ENCODE measurements around the gene GTPBP1.

The GTPBP1 gene

GRCh38 chr22:38704654-38705234 lies 1.0 kb upstream of the GTPBP1 start:
- no peak for DNase-seq (ENCODE audit: low read depth)

GRCh38 chr22:38706101-38706900 lies 557 bp downstream of the GTPBP1 start:
- peak; percentile 15 for DNase-seq (ENCODE audit: low read depth)

DNA sequence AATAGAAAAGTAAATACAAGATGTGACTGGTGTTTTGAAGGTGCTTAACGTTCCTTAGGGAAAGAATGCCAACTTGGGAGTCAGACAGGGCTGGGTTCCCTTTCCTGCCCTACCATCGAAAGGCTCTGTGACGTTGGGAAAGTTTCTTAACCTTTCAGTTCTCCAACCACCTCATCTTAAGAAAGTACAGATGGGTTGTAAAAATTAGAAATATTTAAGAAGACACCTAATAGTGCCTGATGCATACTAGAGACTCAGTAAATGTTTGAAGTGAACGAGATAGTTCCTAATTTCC lies 1.1 kb downstream of the GTPBP1 start:
- DNase-seq (ENCODE audit: low read depth): no peak

DNA sequence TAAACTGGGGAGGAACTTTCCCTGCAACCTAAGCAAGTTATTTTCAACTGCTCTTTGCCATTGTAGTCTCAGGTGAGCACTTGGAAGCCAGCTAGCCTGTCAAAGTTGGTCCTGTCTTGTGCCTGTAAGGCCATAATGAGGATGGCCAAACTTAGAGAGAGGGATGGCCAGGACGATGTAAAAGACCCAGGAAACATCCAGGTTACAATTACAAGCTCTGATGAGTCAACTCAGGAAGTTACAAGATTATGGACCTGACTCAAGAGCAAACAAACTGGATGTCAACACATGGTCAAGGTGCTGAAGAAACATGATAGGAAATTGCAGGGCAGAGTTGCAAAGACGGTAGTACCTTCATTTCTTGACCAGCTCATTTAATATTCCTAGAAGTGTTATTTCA lies 1.6 kb downstream of the GTPBP1 start:
- no peak for DNase-seq (ENCODE audit: low read depth)

- DNase-seq (ENCODE audit: low read depth): no peak
Measured at GRCh38 chr22:38707984-38708383, 2.2 kb downstream of the GTPBP1 start.

GRCh38 chr22:38709306-38709705 lies 3.6 kb downstream of the GTPBP1 start:
- DNase-seq (ENCODE audit: low read depth): no peak

DNA sequence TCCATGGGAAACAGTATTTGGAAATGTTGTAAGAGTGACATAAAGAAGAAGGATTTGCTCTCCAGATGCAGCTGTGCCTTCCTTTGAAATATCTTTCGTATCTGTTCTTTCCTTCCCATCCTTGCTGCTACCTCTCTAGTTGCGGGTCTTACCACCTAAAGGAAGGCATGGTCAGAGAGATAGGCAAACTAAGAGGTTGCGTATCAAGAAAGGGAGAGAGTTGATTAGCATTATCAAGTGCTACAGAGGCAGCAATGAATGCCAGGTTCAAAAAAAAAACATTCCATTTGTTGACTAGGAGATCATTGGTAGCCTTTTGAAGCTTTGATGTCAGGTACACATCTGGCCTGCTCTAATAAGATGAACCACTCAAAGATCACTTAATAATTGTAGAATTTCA lies 4.6 kb downstream of the GTPBP1 start:
- DNase-seq (ENCODE audit: low read depth): no peak

- no peak for DNase-seq (ENCODE audit: low read depth)
Measured at GRCh38 chr22:38710866-38711265, 5.1 kb downstream of the GTPBP1 start.

- DNase-seq (ENCODE audit: low read depth): no peak
Measured at GRCh38 chr22:38712486-38713207, 6.9 kb downstream of the GTPBP1 start.

DNA sequence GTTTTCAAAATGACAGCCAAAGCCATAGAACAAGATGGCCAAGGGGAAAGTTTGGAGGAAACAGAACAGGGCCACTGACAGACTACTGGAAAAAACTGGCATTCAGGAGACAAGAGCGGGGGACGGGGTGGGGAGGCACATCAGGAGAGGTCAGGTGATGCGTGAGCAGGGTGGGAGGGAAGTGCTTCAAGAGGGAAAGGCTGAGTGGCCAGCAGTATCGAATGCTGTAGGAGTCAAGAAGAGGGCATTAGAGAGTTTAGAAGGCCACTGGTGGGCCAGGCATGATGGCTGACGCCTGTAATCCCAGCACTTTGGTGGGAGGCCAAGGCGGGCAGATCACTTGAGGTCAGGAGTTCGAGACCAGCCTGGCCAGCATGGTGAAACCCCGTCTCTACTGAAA lies 8.2 kb downstream of the GTPBP1 start:
- no peak for DNase-seq (ENCODE audit: low read depth)

- DNase-seq (ENCODE audit: low read depth): no peak
Measured at GRCh38 chr22:38715176-38715764, 9.5 kb downstream of the GTPBP1 start.

DNA sequence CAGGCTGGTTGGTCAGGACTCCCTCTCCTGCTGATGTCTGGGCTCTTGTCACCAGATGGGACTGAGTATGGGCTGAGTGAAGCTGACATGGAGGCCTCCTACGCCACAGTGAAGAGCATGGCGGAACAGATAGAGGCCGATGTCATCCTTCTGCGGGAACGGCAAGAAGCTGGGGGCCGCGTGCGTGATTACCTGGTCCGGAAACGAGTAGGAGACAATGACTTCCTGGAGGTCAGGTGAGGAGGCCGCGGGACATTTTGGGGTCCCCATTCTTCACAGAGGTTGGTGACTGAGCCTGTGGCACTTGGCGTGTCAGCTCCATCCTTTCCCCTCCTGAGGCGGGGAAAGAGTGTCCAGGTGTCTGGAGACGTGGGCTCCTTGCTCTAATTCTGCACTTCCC lies 10.1 kb downstream of the GTPBP1 start:
- no peak for DNase-seq (ENCODE audit: low read depth)

DNA sequence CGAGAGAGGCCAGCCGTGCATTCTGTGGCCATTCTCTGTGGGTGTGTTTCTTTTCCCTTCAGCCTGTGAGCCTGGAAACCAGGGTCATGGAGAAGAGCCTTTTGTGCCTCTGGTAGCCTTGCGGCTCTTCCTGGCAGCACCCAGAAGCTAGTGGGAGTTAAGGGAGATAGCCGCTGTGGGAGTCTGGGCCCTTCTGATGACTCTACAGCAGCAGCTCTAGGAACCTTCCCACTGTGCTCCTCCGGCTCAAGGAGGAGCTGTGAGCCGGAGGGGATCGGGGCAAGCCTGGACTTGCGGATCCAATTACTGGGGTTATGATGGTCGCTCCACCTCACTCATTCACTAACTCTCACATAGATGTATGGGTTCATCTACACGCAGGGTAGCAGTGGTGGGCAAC lies 10.5 kb downstream of the GTPBP1 start:
- no peak for DNase-seq (ENCODE audit: low read depth)

DNA sequence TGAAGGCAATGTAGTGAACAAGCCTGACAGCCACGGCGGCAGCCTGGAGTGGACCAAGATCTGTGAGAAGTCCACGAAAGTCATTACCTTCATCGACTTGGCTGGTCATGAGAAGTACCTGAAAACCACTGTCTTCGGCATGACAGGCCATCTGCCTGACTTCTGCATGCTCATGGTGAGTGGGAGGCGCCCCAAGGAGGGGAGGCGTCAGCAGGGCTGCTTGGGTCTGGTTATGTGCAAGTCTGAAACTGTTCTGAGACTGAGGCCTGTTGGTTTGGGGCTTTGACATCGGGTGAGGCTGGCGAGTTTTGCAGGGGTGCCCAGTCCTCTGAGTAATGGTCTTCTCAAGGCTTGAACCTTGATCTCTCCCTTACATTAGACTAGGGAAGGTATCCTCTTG lies 11.1 kb downstream of the GTPBP1 start:
- DNase-seq (ENCODE audit: low read depth): no peak

DNA sequence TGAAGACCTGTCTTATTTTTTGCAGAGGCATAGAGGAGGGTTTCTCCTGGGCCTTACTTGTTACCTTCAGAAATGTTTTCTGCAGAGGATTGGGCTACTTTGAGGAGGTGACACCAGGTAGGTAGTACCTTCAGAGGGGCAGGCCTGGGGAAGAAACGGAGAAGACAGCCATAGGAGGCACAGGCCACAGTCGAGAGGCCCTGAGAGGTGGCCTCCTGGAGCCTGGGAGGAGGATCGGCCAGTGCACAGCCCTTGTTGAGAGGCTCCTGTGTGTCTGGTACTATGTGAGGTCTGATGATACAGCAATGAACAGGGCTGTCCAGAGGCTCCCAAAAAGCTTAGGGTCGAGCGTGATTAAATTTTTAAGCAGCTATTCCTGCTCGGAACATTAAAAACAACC lies 11.5 kb downstream of the GTPBP1 start:
- no peak for DNase-seq (ENCODE audit: low read depth)

DNA sequence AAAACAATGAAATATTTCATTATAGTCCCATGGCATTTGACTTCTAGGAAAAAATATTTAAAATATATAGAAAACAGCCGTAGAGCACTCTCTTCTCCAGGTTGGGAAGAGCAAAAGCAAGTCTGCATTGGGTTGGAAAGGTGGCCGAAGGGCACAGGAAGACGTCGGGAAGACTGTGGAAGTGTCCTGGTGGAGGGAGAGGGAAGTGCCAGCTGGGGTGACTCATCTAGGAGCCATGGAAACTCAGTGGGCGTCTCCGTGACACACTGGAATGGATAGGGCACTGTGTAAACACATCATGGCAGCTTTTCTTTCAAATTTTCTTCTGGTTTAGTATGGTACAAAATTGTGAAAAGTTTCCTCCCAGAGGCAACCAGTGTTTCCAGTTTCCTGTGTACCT lies 12.7 kb downstream of the GTPBP1 start:
- DNase-seq (ENCODE audit: low read depth): no peak

DNA sequence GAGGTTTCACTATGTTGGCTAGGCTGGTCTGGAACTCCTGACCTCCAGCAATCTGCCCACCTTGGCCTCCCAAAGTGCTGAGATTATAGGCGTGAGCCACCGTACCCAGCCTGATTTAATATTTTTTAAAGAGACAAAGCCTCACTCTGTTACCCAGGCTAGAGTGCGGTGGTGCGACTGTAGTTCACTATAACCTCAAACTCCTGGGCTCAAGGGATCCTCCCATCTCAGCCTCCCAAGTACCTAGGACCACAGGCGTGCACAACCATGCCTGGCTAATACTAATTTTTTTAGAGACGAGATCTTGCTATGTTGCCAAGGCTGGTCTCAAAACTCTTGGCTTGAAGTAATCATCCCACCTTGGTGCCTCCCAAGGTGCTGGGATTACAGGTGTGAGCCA lies 13.5 kb downstream of the GTPBP1 start:
- no peak for DNase-seq (ENCODE audit: low read depth)

DNA sequence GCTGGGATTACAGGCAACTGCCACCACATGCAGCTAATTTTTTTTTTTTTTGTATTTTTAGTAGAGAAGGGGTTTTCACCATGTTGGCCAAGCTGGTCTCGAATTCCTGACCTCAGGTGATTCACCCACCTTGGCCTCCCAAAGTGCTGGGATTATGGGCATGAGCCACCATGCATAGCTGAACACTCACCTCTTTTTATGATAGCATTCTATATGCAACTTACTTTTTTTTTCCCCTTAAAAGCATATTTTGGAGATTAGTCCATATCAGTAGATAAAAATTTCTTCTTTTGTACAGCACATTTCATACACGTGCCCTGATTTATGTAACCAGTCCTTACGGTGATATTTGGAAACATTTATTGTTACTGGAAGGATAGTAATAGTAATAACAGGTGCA lies 14.6 kb downstream of the GTPBP1 start:
- DNase-seq (ENCODE audit: low read depth): no peak

- DNase-seq (ENCODE audit: low read depth): no peak
Measured at GRCh38 chr22:38721551-38721950, 15.8 kb downstream of the GTPBP1 start.

DNA sequence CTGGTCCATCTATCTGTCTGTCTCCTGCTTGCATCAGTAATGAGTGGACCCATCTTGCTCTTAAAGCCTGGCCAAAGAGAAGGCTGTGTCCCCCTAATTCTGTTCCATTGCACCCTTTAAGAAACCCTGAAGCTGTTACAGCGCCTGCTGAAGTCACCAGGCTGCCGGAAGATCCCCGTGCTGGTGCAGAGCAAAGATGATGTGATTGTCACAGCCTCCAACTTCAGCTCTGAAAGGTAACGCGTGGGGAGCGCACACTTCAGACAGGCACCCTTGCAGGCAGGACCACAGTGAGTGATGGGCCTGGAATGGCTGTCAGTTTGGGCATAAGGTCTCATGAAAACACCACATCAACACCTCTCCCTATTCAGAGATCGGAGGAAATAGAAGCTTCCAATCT lies 18.4 kb downstream of the GTPBP1 start:
- no peak for DNase-seq (ENCODE audit: low read depth)

GRCh38 chr22:38724926-38725571 lies 19.3 kb downstream of the GTPBP1 start:
- no peak for DNase-seq (ENCODE audit: low read depth)

GRCh38 chr22:38725900-38726655 lies 20.3 kb downstream of the GTPBP1 start:
- DNase-seq (ENCODE audit: low read depth): no peak

Data from stimulated activated CD8-positive, alpha-beta memory T cell treated with anti-CD3 and anti-CD28 coated beads, Interleukin-4, amount 100 ng/mL, for 24 hours (primary cell).